H4 (cell line): ENCODE measurements around the gene MBP. TPM values are rescaled to one million over a fixed set of nuclear protein-coding genes. Genes with fewer than 3 reads are reported as not detected.

Experiments
- DNase-seq: peaks from one replicate; pipeline ENCODE4 v3.0.0-alpha.2; 2015; ENCODE audit warnings: low spot score
- total RNA-seq: library from RNA; depleted of rRNA; stranded (reverse); fragments of >200 nt; shearing (Covaris generic); gene quantifications from 2 replicates; pipeline ENCODE4 v1.2.3, GENCODE V29; 2014; rRNA removed

MBP gene
- total RNA-seq = 0.35 TPM in 1 of 2 replicates, not detected in the other

- DNase-seq = no peak
Measured at GRCh38 chr18:77132369-77133050, at the start of gene MBP. MBP (minus strand) TSS chr18:77132783; CDS start chr18:77105261, 27,522 bp downstream.

- no peak for DNase-seq
Measured at GRCh38 chr18:77181950-77182707, 49.5 kb upstream of the MBP start.

- no peak for DNase-seq
Measured at GRCh38 chr18:77178559-77178958, 46.0 kb upstream of the MBP start.

GRCh38 chr18:77177009-77177408 lies 44.4 kb upstream of the MBP start:
- DNase-seq = no peak

GRCh38 chr18:77173275-77174030 lies 40.9 kb upstream of the MBP start:
- no peak for DNase-seq

GRCh38 chr18:77170890-77171410 lies 38.4 kb upstream of the MBP start:
- no peak for DNase-seq

GRCh38 chr18:77168811-77169311 lies 36.3 kb upstream of the MBP start:
- DNase-seq = no peak

- no peak for DNase-seq
Measured at GRCh38 chr18:77167251-77167650, 34.7 kb upstream of the MBP start.

GRCh38 chr18:77166523-77166922 lies 33.9 kb upstream of the MBP start:
- no peak for DNase-seq

- no peak for DNase-seq
Measured at GRCh38 chr18:77165503-77166188, 33.1 kb upstream of the MBP start.

- DNase-seq = no peak
Measured at GRCh38 chr18:77164763-77165485, 32.3 kb upstream of the MBP start.

GRCh38 chr18:77164026-77164425 lies 31.4 kb upstream of the MBP start:
- DNase-seq = no peak

GRCh38 chr18:77162580-77162979 lies 30.0 kb upstream of the MBP start:
- no peak for DNase-seq

- no peak for DNase-seq
Measured at GRCh38 chr18:77161961-77162360, 29.4 kb upstream of the MBP start.

GRCh38 chr18:77161383-77161782 lies 28.8 kb upstream of the MBP start:
- no peak for DNase-seq

GRCh38 chr18:77160515-77160914 lies 27.9 kb upstream of the MBP start:
- DNase-seq = no peak

GRCh38 chr18:77157312-77157711 lies 24.7 kb upstream of the MBP start:
- no peak for DNase-seq

GRCh38 chr18:77155031-77155430 lies 22.4 kb upstream of the MBP start:
- no peak for DNase-seq

GRCh38 chr18:77153404-77153803 lies 20.8 kb upstream of the MBP start:
- no peak for DNase-seq

GRCh38 chr18:77151772-77152520 lies 19.4 kb upstream of the MBP start:
- DNase-seq = no peak
